ENCODE measurements around the gene FAAH2.
A peak's percentile ranks its signal among the peaks of the same experiment; 100 is the strongest.
"Not testable (repeated sequence)": the region's sequence is repeated elsewhere in the genome, so short reads cannot be mapped to it uniquely, and the experiment has no call there.

Gene FAAH2

GRCh38 chrX:57380026-57380796 is 93.7 kb downstream of the FAAH2 start:
- no peak for DNase-seq (ENCODE audit: low spot score)

DNA sequence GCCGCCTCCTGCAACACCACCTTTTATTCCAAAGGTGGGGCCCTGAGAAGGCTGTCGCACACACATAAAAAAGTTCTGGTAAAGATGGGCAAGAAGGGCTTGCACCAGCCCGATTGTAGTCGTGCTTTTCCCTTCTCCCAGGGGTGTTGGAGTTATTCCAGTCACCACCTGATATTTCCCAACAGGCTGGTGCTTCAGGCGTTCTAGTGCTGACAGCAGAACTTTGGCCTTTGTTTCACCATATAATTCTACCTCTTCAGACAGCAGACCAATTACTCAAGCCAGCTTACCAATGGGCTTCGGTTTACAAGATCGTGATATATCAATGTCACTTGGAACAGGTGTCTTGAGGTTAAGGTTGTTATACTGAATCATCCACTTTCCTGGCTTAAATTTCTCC is 107.7 kb downstream of the FAAH2 start:
- DNase-seq (ENCODE audit: low spot score) = not testable (repeated sequence)

- DNase-seq (ENCODE audit: low spot score) = not testable (repeated sequence)
These were observed 116.7 kb downstream of the FAAH2 start for GRCh38 chrX:57403191-57403590.

GRCh38 chrX:57406149-57406548 is 119.6 kb downstream of the FAAH2 start:
- DNase-seq (ENCODE audit: low spot score) = no peak

- no peak for DNase-seq (ENCODE audit: low spot score)
These were observed 131.3 kb downstream of the FAAH2 start for GRCh38 chrX:57417827-57418226.

DNA sequence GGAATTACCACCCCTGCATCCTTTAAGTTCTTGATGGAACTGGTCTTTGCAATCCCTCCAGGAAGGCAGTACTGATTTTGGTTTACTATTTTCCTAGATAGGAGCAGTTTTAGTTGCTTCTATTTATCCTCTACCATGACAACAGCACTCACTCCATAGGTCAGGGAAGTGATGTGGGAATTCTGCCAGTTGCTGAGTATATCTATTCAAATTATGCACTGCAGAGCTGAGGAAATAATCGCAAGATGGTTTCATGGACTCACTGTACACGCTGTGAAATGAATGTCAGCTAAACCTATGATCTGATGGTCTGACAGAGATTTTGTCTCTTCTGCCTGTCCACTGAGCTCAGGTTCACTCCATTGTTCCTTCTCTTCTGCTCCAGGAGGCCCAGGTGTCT is 135.8 kb downstream of the FAAH2 start:
- no peak for DNase-seq (ENCODE audit: low spot score)

- DNase-seq (ENCODE audit: low spot score) = no peak
These were observed 136.3 kb downstream of the FAAH2 start for GRCh38 chrX:57422790-57423189.

GRCh38 chrX:57445076-57445475 is 158.6 kb downstream of the FAAH2 start:
- DNase-seq (ENCODE audit: low spot score) = no peak

GRCh38 chrX:57445832-57446231 is 159.3 kb downstream of the FAAH2 start:
- no peak for DNase-seq (ENCODE audit: low spot score)

- DNase-seq (ENCODE audit: low spot score) = no peak
These were observed 161.3 kb downstream of the FAAH2 start for GRCh38 chrX:57447856-57448255.

GRCh38 chrX:57451426-57452020 is 165.0 kb downstream of the FAAH2 start:
- no peak for DNase-seq (ENCODE audit: low spot score)

DNA sequence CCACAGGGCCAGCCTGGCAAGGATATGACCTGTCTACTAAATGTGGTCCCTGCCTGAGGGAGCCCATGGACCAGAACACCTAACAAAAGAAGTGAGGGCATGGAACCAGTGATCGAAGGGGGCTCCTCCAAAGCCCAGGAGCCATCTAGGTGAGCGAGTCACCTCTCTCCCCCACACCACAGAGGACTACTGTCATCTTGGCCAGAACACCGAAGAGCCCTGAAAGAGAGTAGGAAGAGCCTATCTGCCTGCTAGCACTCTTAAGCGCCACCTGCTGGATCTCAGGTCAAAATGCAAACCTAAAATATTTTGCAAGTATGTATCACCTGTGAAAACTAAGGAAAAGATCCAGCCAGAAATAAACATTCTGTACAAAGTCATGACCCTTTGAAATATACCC is 167.4 kb downstream of the FAAH2 start:
- DNase-seq (ENCODE audit: low spot score) = peak; percentile 63

DNA sequence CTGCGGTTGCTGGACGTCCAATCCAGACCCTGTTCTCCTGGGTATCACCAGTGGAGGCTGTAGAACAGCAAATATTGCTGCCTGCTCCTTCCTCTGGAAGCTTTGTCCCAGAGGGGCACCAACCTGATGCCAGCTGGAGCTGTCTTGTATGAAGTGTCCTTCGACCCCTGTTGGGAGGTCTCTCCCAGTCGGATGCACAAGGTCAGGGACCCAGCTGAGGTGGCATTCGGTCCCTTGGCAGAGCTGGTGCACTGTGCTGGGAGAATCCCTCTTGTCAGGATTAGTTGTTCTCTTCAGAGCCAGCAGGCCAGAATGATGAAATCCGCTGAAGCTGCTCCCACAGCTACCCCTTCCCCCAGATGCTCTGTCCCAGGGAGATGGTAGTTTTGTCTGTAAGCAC is 195.0 kb downstream of the FAAH2 start:
- no peak for DNase-seq (ENCODE audit: low spot score)

DNA sequence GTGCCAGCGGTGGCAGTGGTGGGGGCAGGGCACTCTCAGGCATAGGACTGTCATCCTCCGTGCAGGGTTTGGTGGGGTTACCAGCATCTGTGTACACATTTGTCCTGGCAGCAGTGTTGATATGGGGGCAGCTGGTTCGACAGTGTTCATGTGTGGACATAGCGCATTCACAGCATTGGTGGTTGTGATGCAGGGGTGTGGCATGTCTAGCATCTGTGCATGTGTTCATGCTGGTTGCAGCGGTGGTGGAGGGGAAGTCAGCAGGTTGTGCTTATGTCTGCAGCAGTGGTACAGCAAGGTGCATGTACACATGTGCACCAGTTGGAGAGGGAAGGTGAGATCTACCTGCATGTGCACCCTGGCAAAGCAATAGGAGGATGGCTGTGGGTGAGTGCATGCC is 230.0 kb downstream of the FAAH2 start:
- DNase-seq (ENCODE audit: low spot score) = no peak

DNA sequence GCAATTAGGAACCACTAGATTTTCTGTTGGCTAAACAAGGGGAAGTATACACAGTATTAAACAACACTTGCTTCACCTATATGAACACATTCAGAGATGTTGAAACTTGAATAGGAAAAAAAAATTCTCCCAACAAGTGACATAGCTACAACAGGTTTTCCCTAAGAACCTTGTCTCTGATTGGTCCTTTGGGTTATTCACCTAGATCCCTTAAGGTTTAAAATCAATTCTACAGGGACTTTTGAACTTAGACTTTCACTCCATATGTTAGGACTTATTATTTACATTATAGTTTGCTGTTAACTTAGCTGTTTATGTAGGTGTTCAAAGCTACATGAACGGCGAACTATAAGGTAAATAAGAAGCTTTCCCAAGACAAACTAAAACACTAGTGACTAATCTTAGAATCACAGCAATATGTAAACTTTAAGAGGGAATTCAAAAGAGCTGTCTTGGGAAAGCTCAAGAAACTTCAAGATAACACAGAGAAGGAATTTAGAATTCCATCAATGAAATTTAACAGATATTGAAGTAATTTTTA is 233.1 kb downstream of the FAAH2 start:
- DNase-seq (ENCODE audit: low spot score) = no peak

GRCh38 chrX:57528670-57529255 is 242.3 kb downstream of the FAAH2 start:
- peak; percentile 47 for DNase-seq (ENCODE audit: low spot score)
